IMR-90 (cell line): ENCODE results near the gene CRYM.

Experiments
- BHLHE40 ChIP-seq: fragments of 150-350 bp; IDR thresholded peaks from 2 replicates; pipeline ENCODE4 v1.6.1; 2016; ENCODE audit warnings: mild to moderate bottlenecking, low read depth, low read length
- CEBPB ChIP-seq: IDR thresholded peaks from 2 replicates; pipeline ENCODE4 v1.6.1; 2012; ENCODE audit warnings: low read depth, low read length, improper control_type of control experiment
- CHD1 ChIP-seq: IDR thresholded peaks from 2 replicates; pipeline ENCODE4 v1.6.1; 2012; ENCODE audit warnings: low read depth, low read length, improper control_type of control experiment
- FOS ChIP-seq: fragments of 150-350 bp; IDR thresholded peaks from 2 replicates; pipeline ENCODE4 v1.6.1; 2016; ENCODE audit warnings: low read depth, low read length
- MAZ ChIP-seq: IDR thresholded peaks from 2 replicates; pipeline ENCODE4 v1.6.1; 2012; ENCODE audit warnings: low read depth, mild to moderate bottlenecking, low read length, improper control_type of control experiment, moderate library complexity, borderline replicate concordance
- NFE2L2 ChIP-seq: fragments of 150-350 bp; IDR thresholded peaks from 2 replicates; pipeline ENCODE4 v1.6.1; 2016; ENCODE audit warnings: low read depth, mild to moderate bottlenecking, low read length
- POLR2A ChIP-seq: IDR thresholded peaks from 2 replicates; pipeline ENCODE4 v1.6.1; 2012; ENCODE audit warnings: mild to moderate bottlenecking, low read depth, low read length
- RAD21 ChIP-seq: IDR thresholded peaks from 2 replicates; pipeline ENCODE4 v1.6.1; 2012; ENCODE audit warnings: low read length, improper control_type of control experiment
- RCOR1 ChIP-seq: IDR thresholded peaks from 2 replicates; pipeline ENCODE4 v1.6.1; 2012; ENCODE audit warnings: mild to moderate bottlenecking, low read length, improper control_type of control experiment; ENCODE audit not compliant: insufficient replicate concordance
- SMC3 ChIP-seq: fragments of 150-350 bp; IDR thresholded peaks from 2 replicates; pipeline ENCODE4 v1.6.1; 2016; ENCODE audit warnings: low read depth, mild to moderate bottlenecking, antibody characterized with exemption, low read length, moderate library complexity
- USF2 ChIP-seq: fragments of 150-350 bp; IDR thresholded peaks from 2 replicates; pipeline ENCODE4 v1.6.1; 2017; ENCODE audit warnings: mild to moderate bottlenecking, antibody characterized with exemption, low read length, low read depth
- TF ChIP-seq, protein P1 (sequence below): conservative IDR thresholded peaks from 2 replicates; pipeline ENCODE4 v1.5.1; 2012; ENCODE audit warnings: mild to moderate bottlenecking, low read depth, low read length, improper control_type of control experiment

- TF ChIP-seq, protein P1, sequence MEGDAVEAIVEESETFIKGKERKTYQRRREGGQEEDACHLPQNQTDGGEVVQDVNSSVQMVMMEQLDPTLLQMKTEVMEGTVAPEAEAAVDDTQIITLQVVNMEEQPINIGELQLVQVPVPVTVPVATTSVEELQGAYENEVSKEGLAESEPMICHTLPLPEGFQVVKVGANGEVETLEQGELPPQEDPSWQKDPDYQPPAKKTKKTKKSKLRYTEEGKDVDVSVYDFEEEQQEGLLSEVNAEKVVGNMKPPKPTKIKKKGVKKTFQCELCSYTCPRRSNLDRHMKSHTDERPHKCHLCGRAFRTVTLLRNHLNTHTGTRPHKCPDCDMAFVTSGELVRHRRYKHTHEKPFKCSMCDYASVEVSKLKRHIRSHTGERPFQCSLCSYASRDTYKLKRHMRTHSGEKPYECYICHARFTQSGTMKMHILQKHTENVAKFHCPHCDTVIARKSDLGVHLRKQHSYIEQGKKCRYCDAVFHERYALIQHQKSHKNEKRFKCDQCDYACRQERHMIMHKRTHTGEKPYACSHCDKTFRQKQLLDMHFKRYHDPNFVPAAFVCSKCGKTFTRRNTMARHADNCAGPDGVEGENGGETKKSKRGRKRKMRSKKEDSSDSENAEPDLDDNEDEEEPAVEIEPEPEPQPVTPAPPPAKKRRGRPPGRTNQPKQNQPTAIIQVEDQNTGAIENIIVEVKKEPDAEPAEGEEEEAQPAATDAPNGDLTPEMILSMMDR = no peak
- no peak for TF ChIP-seq MAZ
- TF ChIP-seq POLR2A = no peak
- TF ChIP-seq SMC3 = no peak
- TF ChIP-seq FOS = no peak
- TF ChIP-seq BHLHE40 = no peak
- no peak for TF ChIP-seq RCOR1
- TF ChIP-seq RAD21 = no peak
- no peak for TF ChIP-seq CEBPB
- no peak for TF ChIP-seq NFE2L2
- TF ChIP-seq USF2 = no peak
- TF ChIP-seq CHD1 = no peak
These were observed 3.8 kb upstream of the CRYM start for GRCh38 chr16:21281698-21282389.
